HEK293 (cell line): Measurements from ENCODE around the gene TAS1R3.

Source experiments
- CTCF ChIA-PET: fragments of 350-600 bp; formaldehyde crosslinking; extraction: SDS; loops from one replicate; lab custom pipeline; 2021; ENCODE audit warnings: antibody characterized with exemption; lab: Yijun Ruan, JAX
- POLR2A ChIA-PET: fragments of 300-600 bp; formaldehyde crosslinking; extraction: SDS; loops from one replicate; lab custom pipeline; 2020; ENCODE audit warnings: antibody characterized with exemption, inconsistent platforms; lab: Yijun Ruan, JAX
- H3K27ac ChIP-seq: fragments of 200-500 bp; sonication (Bioruptor generic); 2 replicates; pipeline ENCODE4 v1.5.1; 2014; ENCODE audit warnings: low read depth, low read length, control low read depth, inconsistent platforms; ENCODE audit errors: extremely low read depth
- H3K36me3 ChIP-seq, 2 experiments: fragments of 200-500 bp in 1 of 2; sonication (Bioruptor generic) in 1 of 2; 1 replicate in 1 of 2; 2 replicates in 1 of 2; pipeline ENCODE4 v1.5.1; 2014 to 2017; ENCODE audit warnings: inconsistent platforms in 2 of 2, low read length in 2 of 2; ENCODE audit not compliant: control insufficient read depth in 2 of 2, insufficient read depth in 1 of 2
- H3K4me1 ChIP-seq: fragments of 200-500 bp; sonication (Bioruptor generic); 2 replicates; pipeline ENCODE4 v1.5.1; 2014; ENCODE audit warnings: mild to moderate bottlenecking, low read length, inconsistent platforms; ENCODE audit not compliant: control insufficient read depth, insufficient read depth
- H3K4me3 ChIP-seq: 2 replicates; pipeline ENCODE4 v1.5.1; 2011; ENCODE audit warnings: low read depth, mild to moderate bottlenecking, control low read depth, low read length, moderate library complexity
- H3K9me3 ChIP-seq: fragments of 200-500 bp; sonication (Bioruptor generic); 2 replicates; pipeline ENCODE4 v1.5.1; 2014; ENCODE audit warnings: low read depth, low read length, inconsistent platforms; ENCODE audit not compliant: control insufficient read depth, insufficient read depth
- EGR2 ChIP-seq: fragments of 450-650 bp; formaldehyde crosslinking; IDR thresholded peaks from 2 replicates; pipeline ENCODE4 v1.5.1; 2016; ENCODE audit warnings: low read depth, missing biosample characterization, missing genetic modification characterization
- HOXA7 ChIP-seq: sonication (generic); formaldehyde crosslinking; IDR thresholded peaks from 2 replicates; pipeline ENCODE4 v1.8.1; 2022; ENCODE audit warnings: missing genetic modification reagents, borderline replicate concordance
- KLF8 ChIP-seq: fragments of 450-650 bp; formaldehyde crosslinking; IDR thresholded peaks from 2 replicates; pipeline ENCODE4 v1.5.1; 2016; ENCODE audit warnings: missing biosample characterization, missing genetic modification characterization
- OSR2 ChIP-seq: fragments of 450-650 bp; formaldehyde crosslinking; IDR thresholded peaks from 2 replicates; pipeline ENCODE4 v1.5.1; 2016; ENCODE audit warnings: missing biosample characterization, missing genetic modification characterization
- OVOL3 ChIP-seq: fragments of 450-650 bp; formaldehyde crosslinking; IDR thresholded peaks from 2 replicates; pipeline ENCODE4 v1.5.1; 2016; ENCODE audit warnings: missing biosample characterization, missing genetic modification characterization
- PBX3 ChIP-seq: sonication (generic); formaldehyde crosslinking; IDR thresholded peaks from 2 replicates; pipeline ENCODE4 v1.8.1; 2022; ENCODE audit warnings: mild to moderate bottlenecking, moderate library complexity, missing genetic modification reagents
- TSHZ1 ChIP-seq: fragments of 450-650 bp; formaldehyde crosslinking; IDR thresholded peaks from 2 replicates; pipeline ENCODE4 v1.5.1; 2016; ENCODE audit warnings: missing biosample characterization, missing genetic modification characterization, borderline replicate concordance
- ZBTB26 ChIP-seq: fragments of 450-650 bp; formaldehyde crosslinking; optimal IDR thresholded peaks from 2 replicates; pipeline ENCODE3; 2016; ENCODE audit warnings: missing biosample characterization, mild to moderate bottlenecking, missing genetic modification characterization
- ZBTB48 ChIP-seq: fragments of 450-650 bp; formaldehyde crosslinking; IDR thresholded peaks from 2 replicates; pipeline ENCODE4 v1.5.1; 2016; ENCODE audit warnings: missing biosample characterization, missing genetic modification characterization
- ZBTB6 ChIP-seq: fragments of 450-650 bp; formaldehyde crosslinking; IDR thresholded peaks from 2 replicates; pipeline ENCODE4 v1.5.1; 2017; ENCODE audit warnings: missing biosample characterization, missing genetic modification characterization
- ZNF10 ChIP-seq: fragments of 450-650 bp; formaldehyde crosslinking; IDR thresholded peaks from 2 replicates; pipeline ENCODE4 v1.5.1; 2017; ENCODE audit warnings: missing biosample characterization, missing genetic modification characterization
- ZNF132 ChIP-seq: fragments of 450-650 bp; formaldehyde crosslinking; IDR thresholded peaks from 2 replicates; pipeline ENCODE4 v1.5.1; 2017; ENCODE audit warnings: missing biosample characterization, missing genetic modification characterization, borderline replicate concordance
- ZNF155 ChIP-seq: fragments of 450-650 bp; formaldehyde crosslinking; IDR thresholded peaks from 2 replicates; pipeline ENCODE4 v1.5.1; 2016; ENCODE audit warnings: missing biosample characterization, missing genetic modification characterization
- ZNF16 ChIP-seq: fragments of 450-650 bp; formaldehyde crosslinking; IDR thresholded peaks from 2 replicates; pipeline ENCODE4 v1.5.1; 2016; ENCODE audit warnings: low read depth, missing biosample characterization, missing genetic modification characterization
- ZNF274 ChIP-seq, 2 experiments: fragments of 200-500 bp in 1 of 2; fragments of 450-650 bp in 1 of 2; sonication (Bioruptor generic) in 1 of 2; formaldehyde crosslinking in 1 of 2; IDR thresholded peaks; 2 replicates each; pipeline versions ENCODE4 v1.5.1 to v1.6.1; 2014 to 2016; ENCODE audit warnings: borderline replicate concordance in 1 of 2, inconsistent platforms in 1 of 2, low read length in 1 of 2, missing biosample characterization in 1 of 2, missing genetic modification characterization in 1 of 2
- ZNF280C ChIP-seq: fragments of 450-650 bp; formaldehyde crosslinking; IDR thresholded peaks from 2 replicates; pipeline ENCODE4 v1.5.1; 2016; ENCODE audit warnings: missing biosample characterization, missing genetic modification characterization
- ZNF311 ChIP-seq: fragments of 450-650 bp; formaldehyde crosslinking; IDR thresholded peaks from 2 replicates; pipeline ENCODE4 v1.5.1; 2017; ENCODE audit warnings: missing biosample characterization, missing genetic modification characterization, borderline replicate concordance
- ZNF350 ChIP-seq: fragments of 450-650 bp; formaldehyde crosslinking; IDR thresholded peaks from 2 replicates; pipeline ENCODE4 v1.5.0; 2017; ENCODE audit warnings: missing biosample characterization, mild to moderate bottlenecking, missing genetic modification characterization
- ZNF501 ChIP-seq: fragments of 450-650 bp; formaldehyde crosslinking; IDR thresholded peaks from 2 replicates; pipeline ENCODE4 v1.5.1; 2016; ENCODE audit warnings: missing biosample characterization, missing genetic modification characterization
- ZNF514 ChIP-seq: fragments of 450-650 bp; formaldehyde crosslinking; IDR thresholded peaks from 2 replicates; pipeline ENCODE4 v1.5.1; 2016; ENCODE audit warnings: missing biosample characterization, missing genetic modification characterization
- ZNF600 ChIP-seq: fragments of 450-650 bp; formaldehyde crosslinking; IDR thresholded peaks from 2 replicates; pipeline ENCODE4 v1.5.1; 2016; ENCODE audit warnings: missing biosample characterization, missing genetic modification characterization
- ZNF624 ChIP-seq: fragments of 450-650 bp; formaldehyde crosslinking; IDR thresholded peaks from 2 replicates; pipeline ENCODE4 v1.5.1; 2017; ENCODE audit warnings: missing biosample characterization, missing genetic modification characterization
- ZNF837 ChIP-seq: fragments of 450-650 bp; formaldehyde crosslinking; IDR thresholded peaks from 2 replicates; pipeline ENCODE4 v1.5.1; 2016; ENCODE audit warnings: missing biosample characterization, missing genetic modification characterization
- ZSCAN4 ChIP-seq: fragments of 450-650 bp; formaldehyde crosslinking; IDR thresholded peaks from 2 replicates; pipeline ENCODE4 v1.5.1; 2017; ENCODE audit warnings: missing biosample characterization, missing genetic modification characterization

Gene TAS1R3

GRCh38 chr1:1296070-1297061, 34.7 kb upstream of the TAS1R3 start (continued):
- TF ChIP-seq ZBTB26 (tag by site-specific recombination) (peak; percentile 30), ZNF155 (tag by site-specific recombination) (no peak), ZNF624 (no peak), KLF8 (tag by site-specific recombination) (peak; percentile 84; the same call in 1 of the 2 replicates), ZNF274 (IDR thresholded peaks at IDR 0.05; ENCODE audit: low read length) (no peak), ZNF274 (tag by site-specific recombination; IDR thresholded peaks at IDR 0.05; ENCODE audit: borderline replicate concordance) (no peak), ZNF10 (tag by site-specific recombination) (no peak), ZNF132 (tag by site-specific recombination) (no peak), ZBTB48 (tag by site-specific recombination) (no peak), ZNF600 (0 out of 2 replicates have a peak, but pooled peaks have one; percentile 17), PBX3 (CRISPR knock-in tag) (no peak), ZNF514 (no peak), EGR2 (tag by site-specific recombination) (peak; percentile 26; the same call in 1 of the 2 replicates), ZSCAN4 (tag by site-specific recombination) (peak; percentile 73), ZNF837 (tag by site-specific recombination) (no peak)

- Histone ChIP-seq H3K27ac (no peak overlapping the region), H3K36me3 (peaks cover 0 to 38% of the 10 kb centered on the region in 2 experiments; a peak in 2 of 3 replicates), H3K9me3 (no peaks in the 10 kb centered on the region), H3K4me1 (no peaks in the 10 kb centered on the region), H3K4me3 (no peak overlapping the region)
- POLR2A ChIA-PET, result no interaction called here
- CTCF ChIA-PET, result no interaction called here
- TF ChIP-seq OSR2 (tag by site-specific recombination) (no peak), ZNF600 (no peak), ZNF280C (tag by site-specific recombination) (no peak), HOXA7 (CRISPR knock-in tag) (no peak), ZBTB6 (tag by site-specific recombination) (no peak), ZNF16 (tag by site-specific recombination) (no peak), OVOL3 (tag by site-specific recombination) (no peak), TSHZ1 (no peak), ZNF311 (tag by site-specific recombination) (no peak), ZNF350 (tag by site-specific recombination) (no peak), ZNF501 (tag by site-specific recombination) (no peak)
Observed at GRCh38 chr1:1297802-1298424, 33.2 kb upstream of the TAS1R3 start.
